Neural cell (in vitro differentiated cells): ENCODE measurements around the gene NR4A3. TPM values are rescaled to one million over a fixed set of nuclear protein-coding genes. Genes with fewer than 3 reads are reported as not detected.

Experiments
- H2AFZ ChIP-seq: fragments of 200-600, 300-800 bp; sonication (generic), shearing (Covaris generic); 2 replicates; pipeline ENCODE4 v1.6.0; 2014; ENCODE audit warnings: low read depth, mild to moderate bottlenecking, antibody characterized with exemption, low read length, moderate library complexity
- H3F3A ChIP-seq: fragments of 200-600 bp; shearing (Covaris generic); 2 replicates; pipeline ENCODE4 v1.6.1; 2016; ENCODE audit warnings: mild to moderate bottlenecking, moderate library complexity, mixed read lengths, antibody characterized with exemption, low read length; ENCODE audit not compliant: insufficient read depth, poor library complexity, severe bottlenecking
- H3K27ac ChIP-seq: fragments of 200-600, 300-800 bp; sonication (generic), shearing (Covaris generic); 2 replicates; pipeline ENCODE4 v1.5.1; 2014; ENCODE audit warnings: mild to moderate bottlenecking, low read length, moderate library complexity
- H3K27me3 ChIP-seq: fragments of 300-800, 200-600 bp; sonication (generic), shearing (Covaris generic); 2 replicates; pipeline ENCODE4 v1.6.0; 2014; ENCODE audit warnings: mild to moderate bottlenecking, low read depth, low read length, moderate library complexity; ENCODE audit not compliant: insufficient read depth
- H3K36me3 ChIP-seq: fragments of 300-800, 200-600 bp; sonication (generic), shearing (Covaris generic); 2 replicates; pipeline ENCODE4 v1.5.1; 2014; ENCODE audit warnings: mild to moderate bottlenecking, antibody characterized with exemption, low read length, moderate library complexity; ENCODE audit not compliant: insufficient read depth
- H3K4me2 ChIP-seq: fragments of 300-800, 200-600 bp; sonication (generic), shearing (Covaris generic); 2 replicates; pipeline ENCODE4 v1.6.0; 2014; ENCODE audit warnings: mild to moderate bottlenecking, low read length
- H3K4me3 ChIP-seq: fragments of 300-800, 200-600 bp; sonication (generic), shearing (Covaris generic); 2 replicates; pipeline ENCODE4 v1.5.1; 2014; ENCODE audit warnings: mild to moderate bottlenecking, low read length, moderate library complexity
- H3K79me2 ChIP-seq: fragments of 200-600 bp; shearing (Covaris generic); replicated peaks from 2 replicates; pipeline ENCODE4 v1.6.0; 2014; ENCODE audit warnings: mild to moderate bottlenecking, low read length, moderate library complexity; ENCODE audit not compliant: insufficient read depth
- H3K9ac ChIP-seq: fragments of 300-800, 200-600 bp; sonication (generic), shearing (Covaris generic); 2 replicates; pipeline ENCODE4 v1.6.1; 2016; ENCODE audit warnings: mild to moderate bottlenecking, low read length, mixed read lengths
- H3K9me2 ChIP-seq: fragments of 200-600 bp; shearing (Covaris generic); 2 replicates; pipeline ENCODE4 v1.6.1; 2016; ENCODE audit warnings: mild to moderate bottlenecking, low read length, mixed read lengths; ENCODE audit not compliant: insufficient read depth
- H3K9me3 ChIP-seq: fragments of 200-600, 300-800 bp; sonication (generic), shearing (Covaris generic); 2 replicates; pipeline ENCODE4 v1.6.1; 2016; ENCODE audit warnings: mild to moderate bottlenecking, mixed run types, low read length, moderate library complexity, mixed read lengths
- H4K20me1 ChIP-seq: fragments of 200-600 bp; shearing (Covaris generic); 2 replicates; pipeline ENCODE4 v1.6.1; 2016; ENCODE audit warnings: mild to moderate bottlenecking, mixed run types; ENCODE audit not compliant: insufficient read depth
- EP300 ChIP-seq: fragments of 450-650 bp; conservative IDR thresholded peaks from 2 replicates; pipeline ENCODE4 v1.6.1; 2014; ENCODE audit warnings: antibody characterized with exemption, mild to moderate bottlenecking, moderate library complexity; ENCODE audit not compliant: poor library complexity, severe bottlenecking
- EZH2 ChIP-seq: fragments of 200-600, 300-800 bp; shearing (Covaris generic), sonication (generic); IDR thresholded peaks from 2 replicates; pipeline ENCODE4 v1.6.1; 2014; ENCODE audit warnings: antibody characterized with exemption, low read length, borderline replicate concordance, mild to moderate bottlenecking; ENCODE audit not compliant: insufficient read depth, poor library complexity, severe bottlenecking
- MXI1 ChIP-seq: fragments of 450-650 bp; conservative IDR thresholded peaks from 2 replicates; pipeline ENCODE4 v1.6.1; 2014; ENCODE audit warnings: antibody characterized with exemption, mild to moderate bottlenecking; ENCODE audit not compliant: poor library complexity, severe bottlenecking
- POLR2AphosphoS5 ChIP-seq: IDR thresholded peaks from 2 replicates; pipeline ENCODE4 v1.6.1; 2012
- RAD21 ChIP-seq: fragments of 450-650 bp; conservative IDR thresholded peaks from 2 replicates; pipeline ENCODE4 v1.6.1; 2014; ENCODE audit warnings: antibody characterized with exemption, mild to moderate bottlenecking, moderate library complexity
- SMC3 ChIP-seq: fragments of 450-650 bp; conservative IDR thresholded peaks from 2 replicates; pipeline ENCODE4 v1.6.1; 2014; ENCODE audit warnings: antibody characterized with exemption, mild to moderate bottlenecking, moderate library complexity; ENCODE audit not compliant: poor library complexity
- TAF1 ChIP-seq: IDR thresholded peaks from 2 replicates; pipeline ENCODE4 v1.6.1; 2012; ENCODE audit warnings: low read depth
- polyA plus RNA-seq: library from polyadenylated mRNA; depleted of rRNA; stranded (reverse); fragments of >200 nt; gene quantifications from 2 replicates; pipeline ENCODE4 v1.2.3, GENCODE V29; 2014
- TF ChIP-seq, protein P1 (sequence below): fragments of 450-650 bp; IDR thresholded peaks from 2 replicates; pipeline ENCODE4 v1.5.1; 2014; ENCODE audit warnings: antibody characterized with exemption, mild to moderate bottlenecking, moderate library complexity; ENCODE audit not compliant: poor library complexity, severe bottlenecking
- TF ChIP-seq, protein P2 (sequence below): IDR thresholded peaks from 2 replicates; pipeline ENCODE4 v1.6.1; 2012; ENCODE audit warnings: borderline replicate concordance

The NR4A3 gene
- polyA plus RNA-seq, 1 donor from 2014 or later: 2.7 TPM

GRCh38 chr9:99778308-99778707 is 43.4 kb upstream of the NR4A3 start:
- no peak overlapping the region for H3K4me2 ChIP-seq
- H3K36me3 ChIP-seq: no peaks in the 10 kb centered on the region
- no peaks in the 10 kb centered on the region for H3K79me2 ChIP-seq
- no peaks in the 10 kb centered on the region for H3K9me3 ChIP-seq
- H4K20me1 ChIP-seq: no peaks in the 10 kb centered on the region
- TF ChIP-seq TAF1: no peak
- TF ChIP-seq SMC3: no peak
- TF ChIP-seq, protein P1, sequence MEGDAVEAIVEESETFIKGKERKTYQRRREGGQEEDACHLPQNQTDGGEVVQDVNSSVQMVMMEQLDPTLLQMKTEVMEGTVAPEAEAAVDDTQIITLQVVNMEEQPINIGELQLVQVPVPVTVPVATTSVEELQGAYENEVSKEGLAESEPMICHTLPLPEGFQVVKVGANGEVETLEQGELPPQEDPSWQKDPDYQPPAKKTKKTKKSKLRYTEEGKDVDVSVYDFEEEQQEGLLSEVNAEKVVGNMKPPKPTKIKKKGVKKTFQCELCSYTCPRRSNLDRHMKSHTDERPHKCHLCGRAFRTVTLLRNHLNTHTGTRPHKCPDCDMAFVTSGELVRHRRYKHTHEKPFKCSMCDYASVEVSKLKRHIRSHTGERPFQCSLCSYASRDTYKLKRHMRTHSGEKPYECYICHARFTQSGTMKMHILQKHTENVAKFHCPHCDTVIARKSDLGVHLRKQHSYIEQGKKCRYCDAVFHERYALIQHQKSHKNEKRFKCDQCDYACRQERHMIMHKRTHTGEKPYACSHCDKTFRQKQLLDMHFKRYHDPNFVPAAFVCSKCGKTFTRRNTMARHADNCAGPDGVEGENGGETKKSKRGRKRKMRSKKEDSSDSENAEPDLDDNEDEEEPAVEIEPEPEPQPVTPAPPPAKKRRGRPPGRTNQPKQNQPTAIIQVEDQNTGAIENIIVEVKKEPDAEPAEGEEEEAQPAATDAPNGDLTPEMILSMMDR: no peak
- no peak for TF ChIP-seq MXI1
- TF ChIP-seq POLR2AphosphoS5: no peak
- TF ChIP-seq EP300: no peak
- TF ChIP-seq, protein P2, sequence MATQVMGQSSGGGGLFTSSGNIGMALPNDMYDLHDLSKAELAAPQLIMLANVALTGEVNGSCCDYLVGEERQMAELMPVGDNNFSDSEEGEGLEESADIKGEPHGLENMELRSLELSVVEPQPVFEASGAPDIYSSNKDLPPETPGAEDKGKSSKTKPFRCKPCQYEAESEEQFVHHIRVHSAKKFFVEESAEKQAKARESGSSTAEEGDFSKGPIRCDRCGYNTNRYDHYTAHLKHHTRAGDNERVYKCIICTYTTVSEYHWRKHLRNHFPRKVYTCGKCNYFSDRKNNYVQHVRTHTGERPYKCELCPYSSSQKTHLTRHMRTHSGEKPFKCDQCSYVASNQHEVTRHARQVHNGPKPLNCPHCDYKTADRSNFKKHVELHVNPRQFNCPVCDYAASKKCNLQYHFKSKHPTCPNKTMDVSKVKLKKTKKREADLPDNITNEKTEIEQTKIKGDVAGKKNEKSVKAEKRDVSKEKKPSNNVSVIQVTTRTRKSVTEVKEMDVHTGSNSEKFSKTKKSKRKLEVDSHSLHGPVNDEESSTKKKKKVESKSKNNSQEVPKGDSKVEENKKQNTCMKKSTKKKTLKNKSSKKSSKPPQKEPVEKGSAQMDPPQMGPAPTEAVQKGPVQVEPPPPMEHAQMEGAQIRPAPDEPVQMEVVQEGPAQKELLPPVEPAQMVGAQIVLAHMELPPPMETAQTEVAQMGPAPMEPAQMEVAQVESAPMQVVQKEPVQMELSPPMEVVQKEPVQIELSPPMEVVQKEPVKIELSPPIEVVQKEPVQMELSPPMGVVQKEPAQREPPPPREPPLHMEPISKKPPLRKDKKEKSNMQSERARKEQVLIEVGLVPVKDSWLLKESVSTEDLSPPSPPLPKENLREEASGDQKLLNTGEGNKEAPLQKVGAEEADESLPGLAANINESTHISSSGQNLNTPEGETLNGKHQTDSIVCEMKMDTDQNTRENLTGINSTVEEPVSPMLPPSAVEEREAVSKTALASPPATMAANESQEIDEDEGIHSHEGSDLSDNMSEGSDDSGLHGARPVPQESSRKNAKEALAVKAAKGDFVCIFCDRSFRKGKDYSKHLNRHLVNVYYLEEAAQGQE: no peak
- TF ChIP-seq RAD21: no peak
- H2AFZ ChIP-seq: no peak overlapping the region
- H3K27ac ChIP-seq: no peak overlapping the region
- H3K27me3 ChIP-seq: no peaks in the 10 kb centered on the region
- H3K9me2 ChIP-seq: no peaks in the 10 kb centered on the region
- no peak overlapping the region for H3K4me3 ChIP-seq
- H3F3A ChIP-seq: no peaks in the 10 kb centered on the region
- H3K9ac ChIP-seq: no peak overlapping the region

DNA sequence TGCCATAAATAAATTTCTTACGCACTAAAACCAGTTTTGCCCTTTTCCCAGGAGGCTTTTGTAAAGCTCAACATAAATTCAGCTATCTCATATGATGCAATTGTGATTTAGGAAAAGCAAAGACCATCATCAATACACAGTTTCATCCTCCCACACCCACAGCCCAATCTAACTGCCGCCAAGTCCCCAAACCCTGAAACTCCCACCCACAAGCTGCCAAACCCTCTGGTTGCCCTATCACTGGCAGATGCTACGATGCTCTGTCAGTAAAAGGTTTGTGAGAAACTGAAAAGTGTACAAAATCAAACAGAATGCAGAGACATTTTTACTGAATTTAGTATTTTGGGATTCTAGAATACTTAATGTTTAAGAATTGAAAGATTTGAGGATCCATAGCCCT is 42.8 kb upstream of the NR4A3 start:
- H3K9ac ChIP-seq: no peak overlapping the region
- no peaks in the 10 kb centered on the region for H3K36me3 ChIP-seq
- H3K4me2 ChIP-seq: no peak overlapping the region
- H3K27ac ChIP-seq: no peak overlapping the region
- no peaks in the 10 kb centered on the region for H3K79me2 ChIP-seq
- no peaks in the 10 kb centered on the region for H3K9me2 ChIP-seq
- H3K9me3 ChIP-seq: no peaks in the 10 kb centered on the region
- no peaks in the 10 kb centered on the region for H4K20me1 ChIP-seq
- TF ChIP-seq RAD21 (no peak), EZH2 (no peak), MXI1 (no peak), EP300 (no peak), TAF1 (no peak), POLR2AphosphoS5 (no peak), SMC3 (no peak)
- TF ChIP-seq, protein P1: no peak
- TF ChIP-seq, protein P2: no peak
- H3K4me3 ChIP-seq: no peak overlapping the region
- H3F3A ChIP-seq: no peaks in the 10 kb centered on the region
- no peak overlapping the region for H2AFZ ChIP-seq
- H3K27me3 ChIP-seq: no peaks in the 10 kb centered on the region
